ENCODE data around the gene POC1A.

DNA sequence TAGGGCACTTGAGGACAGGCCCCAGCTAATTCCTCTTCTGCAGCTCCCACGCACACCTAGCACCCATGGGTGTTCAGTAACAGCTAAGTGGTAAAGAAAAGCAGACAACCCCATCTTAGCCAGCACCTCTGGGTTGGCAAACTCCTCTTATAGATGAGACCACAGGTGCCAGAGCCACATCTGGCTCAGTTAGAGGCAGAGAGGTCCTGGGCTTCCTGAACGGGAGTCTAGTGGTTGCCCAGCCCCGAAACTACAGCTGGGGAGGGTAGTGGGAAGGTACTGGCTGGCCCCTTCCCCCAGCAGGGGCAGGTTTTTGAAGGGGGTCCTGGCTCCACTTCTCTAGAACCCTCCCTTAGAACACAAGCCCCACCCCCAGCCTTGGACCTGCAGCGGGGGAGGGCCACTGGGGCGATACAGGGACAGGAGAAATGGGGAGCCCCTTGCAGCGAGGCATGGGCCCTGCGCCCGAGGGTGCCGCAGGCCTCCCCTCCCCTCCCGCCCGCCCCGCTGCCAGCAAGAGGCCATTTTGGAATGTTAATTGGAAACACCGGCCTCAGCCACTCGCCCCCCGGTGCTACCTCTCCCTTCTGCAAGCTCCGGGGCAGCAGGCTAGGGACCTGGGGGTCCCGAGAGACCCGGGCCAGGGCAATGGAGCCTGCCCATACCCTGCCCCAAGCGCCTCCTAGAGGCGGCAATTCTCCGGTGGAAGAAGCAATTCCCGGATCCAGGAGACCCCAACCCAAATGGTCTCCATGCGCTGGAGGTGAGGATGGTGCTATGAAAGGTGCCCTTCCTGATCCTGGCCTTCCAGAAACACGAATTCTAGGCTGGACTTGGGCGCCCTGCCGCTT lies 99.3 kb downstream of the POC1A start:
- TF ChIP-seq, protein P1, sequence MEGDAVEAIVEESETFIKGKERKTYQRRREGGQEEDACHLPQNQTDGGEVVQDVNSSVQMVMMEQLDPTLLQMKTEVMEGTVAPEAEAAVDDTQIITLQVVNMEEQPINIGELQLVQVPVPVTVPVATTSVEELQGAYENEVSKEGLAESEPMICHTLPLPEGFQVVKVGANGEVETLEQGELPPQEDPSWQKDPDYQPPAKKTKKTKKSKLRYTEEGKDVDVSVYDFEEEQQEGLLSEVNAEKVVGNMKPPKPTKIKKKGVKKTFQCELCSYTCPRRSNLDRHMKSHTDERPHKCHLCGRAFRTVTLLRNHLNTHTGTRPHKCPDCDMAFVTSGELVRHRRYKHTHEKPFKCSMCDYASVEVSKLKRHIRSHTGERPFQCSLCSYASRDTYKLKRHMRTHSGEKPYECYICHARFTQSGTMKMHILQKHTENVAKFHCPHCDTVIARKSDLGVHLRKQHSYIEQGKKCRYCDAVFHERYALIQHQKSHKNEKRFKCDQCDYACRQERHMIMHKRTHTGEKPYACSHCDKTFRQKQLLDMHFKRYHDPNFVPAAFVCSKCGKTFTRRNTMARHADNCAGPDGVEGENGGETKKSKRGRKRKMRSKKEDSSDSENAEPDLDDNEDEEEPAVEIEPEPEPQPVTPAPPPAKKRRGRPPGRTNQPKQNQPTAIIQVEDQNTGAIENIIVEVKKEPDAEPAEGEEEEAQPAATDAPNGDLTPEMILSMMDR (IDR thresholded peaks at IDR 0.05; ENCODE audit: extremely low read depth in 1 of 2, insufficient read depth in 1 of 2, low read depth in 1 of 2, low read length in 2 of 2): peak in 1 of 2 donors; percentile 47
- no peak for TF ChIP-seq POLR2A (IDR thresholded peaks at IDR 0.05; ENCODE audit: low read depth, low read length)

Measured in endothelial cell of umbilical vein (primary cell).